Activated CD4-positive, alpha-beta T cell treated with anti-CD3 and anti-CD28 coated beads for 48 hours (primary cell): ENCODE measurements around the gene SOBP.

ENCODE experiments used
- DNase-seq: peaks from one replicate; pipeline ENCODE4 v3.0.0-alpha.2; 2020

Gene SOBP

GRCh38 chr6:107589934-107590333 lies 100.0 kb downstream of the SOBP start:
- DNase-seq, result no peak

GRCh38 chr6:107590378-107590777 lies 100.5 kb downstream of the SOBP start:
- no peak for DNase-seq

- DNase-seq, result no peak
Observed at GRCh38 chr6:107591346-107591745, 101.4 kb downstream of the SOBP start.

DNA sequence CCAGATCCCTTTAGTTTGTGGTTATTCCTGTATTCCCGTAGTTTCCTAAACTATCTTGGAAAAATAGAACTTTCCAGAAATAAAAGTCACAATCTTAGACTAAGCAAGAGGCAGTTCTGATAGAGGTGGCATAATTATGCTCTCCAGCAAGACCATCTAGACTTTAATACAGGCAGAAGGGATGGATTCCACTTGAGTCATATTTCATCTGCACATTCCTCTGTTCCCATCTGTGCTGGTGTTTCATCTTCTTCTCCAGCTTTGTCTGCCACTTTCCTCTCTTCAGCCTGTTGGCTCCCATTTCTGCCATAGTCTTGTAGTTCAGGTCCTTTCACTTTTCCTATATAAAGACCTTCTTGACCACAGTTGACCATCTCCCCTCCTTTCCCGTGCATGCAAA lies 102.9 kb downstream of the SOBP start:
- DNase-seq, result no peak

- no peak for DNase-seq
Observed at GRCh38 chr6:107594736-107595135, 104.8 kb downstream of the SOBP start.

DNA sequence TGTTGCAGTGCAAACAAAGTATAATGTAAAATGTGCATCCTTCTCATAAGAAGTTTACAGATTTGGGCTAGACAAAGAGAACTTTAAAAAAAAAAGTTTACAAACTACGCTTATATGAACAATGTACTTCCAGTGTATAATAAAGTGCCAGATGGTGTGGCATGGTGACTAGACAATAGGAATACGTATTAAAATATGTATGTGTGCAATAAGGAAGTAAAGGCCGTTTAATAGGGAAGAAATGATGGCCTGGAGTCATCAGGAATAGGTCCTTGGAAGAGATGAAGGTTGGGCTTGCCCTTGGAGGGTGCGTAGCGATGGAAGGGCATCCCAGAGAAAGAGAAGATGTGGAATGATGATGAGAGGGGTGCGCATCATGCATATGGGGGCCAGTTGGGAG lies 108.2 kb downstream of the SOBP start:
- DNase-seq, result no peak

DNA sequence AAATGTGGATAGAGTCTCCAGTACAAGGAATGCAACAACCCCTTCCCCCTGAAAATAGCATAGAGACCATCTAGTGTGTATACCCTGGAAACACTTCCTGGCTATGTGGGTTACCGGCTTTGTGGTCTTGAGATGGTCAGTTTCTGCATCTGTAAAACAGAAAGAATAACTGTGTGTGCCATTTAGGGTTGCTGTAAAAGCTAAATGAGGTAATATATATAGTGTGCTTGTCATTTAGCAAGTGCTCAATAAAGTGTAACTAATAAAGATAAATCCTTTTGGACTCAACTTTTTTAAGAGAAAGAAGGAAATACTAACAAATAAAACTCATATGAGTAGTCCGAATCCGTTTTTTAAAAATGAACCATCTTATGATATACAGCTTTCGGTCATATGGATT lies 109.1 kb downstream of the SOBP start:
- no peak for DNase-seq

DNA sequence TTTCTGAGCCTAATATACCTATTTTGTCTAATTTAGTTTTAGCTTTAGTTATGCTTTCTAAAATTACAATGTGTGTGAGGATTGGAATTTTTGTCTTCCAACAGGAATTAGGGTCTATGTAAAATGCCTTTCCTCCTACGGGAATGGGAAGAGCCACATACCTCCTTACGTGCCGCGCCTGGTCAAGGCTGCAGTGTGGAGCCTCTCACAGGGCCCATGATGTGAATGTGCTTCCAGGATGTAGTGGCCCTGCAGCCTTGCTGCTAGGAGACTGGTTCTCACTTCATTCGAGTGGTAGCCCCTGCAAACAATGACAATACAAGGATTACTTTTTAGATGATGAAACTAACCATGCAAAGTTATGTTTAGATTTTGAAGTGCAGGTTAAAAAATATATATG lies 110.2 kb downstream of the SOBP start:
- DNase-seq, result no peak

GRCh38 chr6:107600936-107601335 lies 111.0 kb downstream of the SOBP start:
- DNase-seq, result no peak

- DNase-seq, result no peak
Observed at GRCh38 chr6:107601406-107601805, 111.5 kb downstream of the SOBP start.

DNA sequence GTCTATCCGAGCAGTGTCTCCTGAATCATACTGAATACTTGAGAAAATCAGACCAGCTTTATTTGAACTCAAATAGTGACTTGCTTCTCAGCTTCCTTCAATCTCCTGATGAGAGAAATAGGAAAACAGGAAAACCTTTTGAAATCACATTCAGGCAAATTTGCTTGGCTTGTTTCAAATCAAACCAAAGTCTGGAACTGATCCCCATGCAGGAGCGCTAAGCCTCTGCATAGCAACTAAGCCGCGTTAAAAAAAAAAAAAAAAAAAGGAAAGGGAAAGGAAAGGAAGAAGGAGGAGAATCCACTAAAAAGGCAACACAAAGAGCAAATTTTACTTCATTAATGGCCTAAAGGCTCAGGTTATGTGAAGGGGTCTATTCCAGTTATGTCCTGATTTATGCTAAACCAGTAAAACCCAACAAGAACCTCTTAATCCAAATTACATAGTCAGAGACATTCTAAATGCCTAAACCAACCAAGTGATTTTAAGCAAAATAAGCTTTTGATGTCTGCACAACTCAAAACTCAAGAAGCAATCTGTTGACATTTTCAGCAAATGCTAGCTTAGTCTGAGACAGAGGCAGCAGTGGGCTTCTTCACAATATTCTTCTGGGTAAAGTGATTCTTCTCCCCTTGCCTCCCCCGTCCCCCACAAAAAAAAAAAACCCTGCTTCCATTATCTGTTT lies 112.5 kb downstream of the SOBP start:
- DNase-seq, result no peak

GRCh38 chr6:107603006-107603370 lies 113.1 kb downstream of the SOBP start:
- DNase-seq, result no peak

GRCh38 chr6:107604549-107604948 lies 114.6 kb downstream of the SOBP start:
- DNase-seq, result no peak

- DNase-seq, result no peak
Observed at GRCh38 chr6:107606407-107606806, 116.5 kb downstream of the SOBP start.

- no peak for DNase-seq
Observed at GRCh38 chr6:107607116-107607515, 117.2 kb downstream of the SOBP start.

DNA sequence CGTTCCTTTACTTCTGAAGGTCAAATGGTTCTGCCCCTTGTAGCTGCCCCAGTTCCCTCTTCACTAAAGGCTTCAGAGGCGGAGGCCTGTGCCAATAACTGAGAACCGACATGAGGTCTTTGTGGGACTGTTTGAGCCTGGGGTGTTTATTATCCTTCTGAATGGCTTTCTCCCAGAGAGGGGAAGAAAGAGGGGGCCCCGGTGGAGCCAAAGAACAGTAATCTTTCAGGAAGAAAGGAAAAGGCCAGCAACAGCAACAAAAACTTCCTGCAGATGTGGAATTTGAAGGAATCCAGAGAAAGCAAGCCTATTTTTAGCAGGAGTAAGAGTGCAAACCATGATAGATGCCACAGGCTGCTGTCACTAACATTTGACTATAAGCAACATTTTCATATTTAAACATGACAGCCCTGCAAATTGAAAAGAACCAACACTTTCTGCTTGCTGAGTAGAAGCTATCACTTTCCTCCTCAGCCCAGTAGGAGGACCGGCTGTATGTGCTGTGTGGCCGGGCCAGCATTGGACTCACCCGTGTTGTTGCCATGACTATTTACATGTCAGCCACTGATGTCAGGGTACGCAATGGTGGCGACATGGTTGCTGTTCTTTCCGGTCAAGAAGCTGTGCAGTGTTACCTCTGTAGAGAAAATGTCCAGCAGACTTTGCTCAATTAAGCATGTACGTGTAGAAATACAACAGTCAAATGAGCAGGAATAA lies 121.3 kb downstream of the SOBP start:
- DNase-seq, result no peak

DNA sequence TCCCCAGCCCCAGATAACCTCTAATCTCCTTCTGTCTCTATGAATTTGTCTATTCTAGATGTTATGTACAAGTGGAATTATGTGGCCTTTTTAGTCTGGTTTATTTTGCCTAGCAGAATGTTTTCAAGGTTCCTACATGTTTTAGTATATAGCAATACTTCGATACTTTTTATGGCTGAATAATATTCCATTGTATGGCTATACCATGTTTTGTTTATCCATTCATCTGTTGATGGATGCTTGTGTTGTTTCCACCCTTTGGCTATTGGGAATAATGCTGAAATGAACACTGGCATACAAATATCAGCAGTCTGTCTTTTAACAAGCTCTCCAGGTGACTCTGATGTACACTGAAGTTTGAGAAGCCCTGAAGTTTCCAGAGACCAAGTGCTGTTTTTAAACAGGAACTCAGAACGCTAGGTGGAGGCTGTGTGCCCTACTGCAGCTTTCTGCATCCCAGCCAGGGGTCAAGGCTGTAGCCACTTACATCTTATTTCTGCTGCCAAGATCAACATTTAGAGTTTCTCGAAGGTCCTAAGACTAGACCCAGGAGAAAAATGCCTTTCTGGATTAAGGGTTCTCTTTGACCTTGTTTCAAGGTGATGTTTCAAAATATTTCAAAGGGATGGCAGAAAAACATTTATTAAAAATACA lies 123.0 kb downstream of the SOBP start:
- DNase-seq, result no peak

GRCh38 chr6:107613651-107614379 lies 123.9 kb downstream of the SOBP start:
- DNase-seq, result no peak

- DNase-seq, result no peak
Observed at GRCh38 chr6:107614828-107615227, 124.9 kb downstream of the SOBP start.

- no peak for DNase-seq
Observed at GRCh38 chr6:107616775-107617174, 126.9 kb downstream of the SOBP start.

- no peak for DNase-seq
Observed at GRCh38 chr6:107617341-107617932, 127.5 kb downstream of the SOBP start.

DNA sequence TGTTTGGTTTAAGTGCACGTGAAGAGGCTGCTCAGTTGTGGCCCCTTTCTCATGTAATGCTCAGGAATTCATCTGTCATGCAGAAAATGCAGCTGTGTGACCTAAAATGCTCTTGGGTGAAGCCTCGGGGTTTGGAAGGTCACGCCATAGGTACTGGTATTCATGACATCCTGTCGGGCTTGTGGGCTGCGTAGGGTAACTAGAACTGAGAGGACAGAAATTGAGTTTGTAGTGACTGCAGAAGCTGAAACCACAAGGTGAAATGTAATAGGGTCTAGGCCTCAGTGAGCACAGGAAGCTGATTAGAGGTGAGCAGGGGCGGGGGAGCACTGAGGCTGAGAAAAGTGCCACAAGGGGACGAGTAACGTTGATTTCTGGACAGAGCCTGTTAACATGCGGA lies 128.8 kb downstream of the SOBP start:
- peak; percentile 49 for DNase-seq

GRCh38 chr6:107620732-107621131 lies 130.8 kb downstream of the SOBP start:
- DNase-seq, result no peak
